ENCODE data around the gene HTR1B. TPM values are rescaled to one million over a fixed set of nuclear protein-coding genes. Genes with fewer than 3 reads are reported as not detected.

The HTR1B gene
- total RNA-seq, 1 experiment from 2014 or later, result not detected

DNA sequence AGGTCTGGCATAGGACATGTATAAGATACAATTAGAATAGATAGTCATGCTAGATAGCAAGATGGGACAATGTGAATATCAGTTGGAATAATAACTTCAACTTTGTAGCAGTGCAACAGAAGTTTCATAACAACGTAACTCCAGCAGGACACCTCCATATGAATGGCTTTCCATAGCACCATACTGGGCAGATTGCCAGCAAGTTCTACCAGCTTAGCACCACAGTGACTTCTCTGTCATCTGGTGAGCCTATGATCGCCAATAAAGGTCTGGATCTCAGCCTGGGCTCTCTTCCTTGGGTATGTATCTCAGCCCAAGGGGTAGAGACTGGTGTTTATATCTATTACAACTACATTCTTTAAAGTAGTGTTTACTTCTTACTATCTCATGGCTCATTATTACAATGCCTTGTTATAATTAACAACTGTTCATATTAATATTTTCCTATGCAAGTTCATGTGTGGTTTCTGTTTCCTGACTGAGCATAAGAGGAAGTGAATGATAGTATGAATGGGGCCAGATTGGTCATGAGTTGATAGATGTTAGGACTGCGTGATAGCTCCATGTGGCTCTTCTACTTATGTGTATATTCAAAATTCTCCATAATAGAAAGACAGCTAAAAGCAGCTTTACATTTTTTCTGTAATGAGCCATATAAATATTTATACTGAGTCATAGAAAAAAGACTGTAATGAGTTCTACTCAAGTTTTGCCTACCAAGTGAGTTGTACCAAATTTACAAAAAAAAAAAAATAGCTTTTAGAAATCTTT, 22.9 kb downstream of the HTR1B start:
- Mint-ChIP-seq H3K27ac (ENCODE audit: unreplicated experiment) (no peak overlapping the region), H3K9me3 (ENCODE audit: low read depth, unreplicated experiment) (peaks cover 2% of the 10 kb centered on the region), H3K4me1 (ENCODE audit: low read depth, unreplicated experiment) (no peaks in the 10 kb centered on the region), H3K27me3 (ENCODE audit: unreplicated experiment) (no peaks in the 10 kb centered on the region), H3K4me3 (ENCODE audit: low read depth, unreplicated experiment) (no peak overlapping the region), H3K36me3 (ENCODE audit: insufficient read depth, unreplicated experiment) (no peaks in the 10 kb centered on the region)
- intact Hi-C loops (cut with micrococcal nuclease; ENCODE audit: unreplicated experiment), result no loop called here
- CTCF ChIA-PET, result interaction anchor here (0.7 kb wide), 2 partner anchors 436 to 1233 kb away, joined by 3 to 4 read pairs; no protein-coding TSS in a partner anchor
- TF ChIP-seq, protein P1, sequence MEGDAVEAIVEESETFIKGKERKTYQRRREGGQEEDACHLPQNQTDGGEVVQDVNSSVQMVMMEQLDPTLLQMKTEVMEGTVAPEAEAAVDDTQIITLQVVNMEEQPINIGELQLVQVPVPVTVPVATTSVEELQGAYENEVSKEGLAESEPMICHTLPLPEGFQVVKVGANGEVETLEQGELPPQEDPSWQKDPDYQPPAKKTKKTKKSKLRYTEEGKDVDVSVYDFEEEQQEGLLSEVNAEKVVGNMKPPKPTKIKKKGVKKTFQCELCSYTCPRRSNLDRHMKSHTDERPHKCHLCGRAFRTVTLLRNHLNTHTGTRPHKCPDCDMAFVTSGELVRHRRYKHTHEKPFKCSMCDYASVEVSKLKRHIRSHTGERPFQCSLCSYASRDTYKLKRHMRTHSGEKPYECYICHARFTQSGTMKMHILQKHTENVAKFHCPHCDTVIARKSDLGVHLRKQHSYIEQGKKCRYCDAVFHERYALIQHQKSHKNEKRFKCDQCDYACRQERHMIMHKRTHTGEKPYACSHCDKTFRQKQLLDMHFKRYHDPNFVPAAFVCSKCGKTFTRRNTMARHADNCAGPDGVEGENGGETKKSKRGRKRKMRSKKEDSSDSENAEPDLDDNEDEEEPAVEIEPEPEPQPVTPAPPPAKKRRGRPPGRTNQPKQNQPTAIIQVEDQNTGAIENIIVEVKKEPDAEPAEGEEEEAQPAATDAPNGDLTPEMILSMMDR (IDR thresholded peaks at IDR 0.05; ENCODE audit: unreplicated experiment), result no peak
- DNase-seq, result no peak
- BruUV-seq (replicated peaks), result no TSS peak

DNA sequence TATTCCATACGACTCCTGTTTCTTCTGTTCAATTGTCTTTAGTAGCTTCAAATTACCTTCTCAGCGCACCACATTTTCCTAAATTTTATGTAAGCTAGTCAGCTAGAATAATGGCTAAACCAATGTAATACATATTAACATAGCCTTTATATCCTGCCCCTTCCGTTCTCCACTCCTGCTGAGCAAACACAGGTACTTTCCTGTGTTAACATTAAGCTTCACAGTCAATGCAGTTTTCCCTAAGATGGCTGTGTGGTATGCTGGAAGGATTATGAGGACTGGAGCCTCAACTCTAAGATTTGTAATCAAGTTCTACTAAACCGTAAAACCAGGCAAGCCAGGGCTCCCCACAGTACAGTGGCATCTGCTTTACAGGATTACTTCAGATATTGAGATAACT, 29.4 kb downstream of the HTR1B start:
- intact Hi-C loops (cut with micrococcal nuclease; ENCODE audit: unreplicated experiment), result no loop called here
- Mint-ChIP-seq H3K4me1 (ENCODE audit: low read depth, unreplicated experiment) (no peaks in the 10 kb centered on the region), H3K4me3 (ENCODE audit: low read depth, unreplicated experiment) (no peak overlapping the region), H3K36me3 (ENCODE audit: insufficient read depth, unreplicated experiment) (no peaks in the 10 kb centered on the region), H3K27ac (ENCODE audit: unreplicated experiment) (no peak overlapping the region), H3K9me3 (ENCODE audit: low read depth, unreplicated experiment) (peaks cover 4% of the 10 kb centered on the region), H3K27me3 (ENCODE audit: unreplicated experiment) (no peaks in the 10 kb centered on the region)
- DNase-seq, result no peak
- no TSS peak for BruUV-seq (replicated peaks)
- TF ChIP-seq, protein P1 (IDR thresholded peaks at IDR 0.05; ENCODE audit: unreplicated experiment), result no peak
- CTCF ChIA-PET, result no interaction called here

DNA sequence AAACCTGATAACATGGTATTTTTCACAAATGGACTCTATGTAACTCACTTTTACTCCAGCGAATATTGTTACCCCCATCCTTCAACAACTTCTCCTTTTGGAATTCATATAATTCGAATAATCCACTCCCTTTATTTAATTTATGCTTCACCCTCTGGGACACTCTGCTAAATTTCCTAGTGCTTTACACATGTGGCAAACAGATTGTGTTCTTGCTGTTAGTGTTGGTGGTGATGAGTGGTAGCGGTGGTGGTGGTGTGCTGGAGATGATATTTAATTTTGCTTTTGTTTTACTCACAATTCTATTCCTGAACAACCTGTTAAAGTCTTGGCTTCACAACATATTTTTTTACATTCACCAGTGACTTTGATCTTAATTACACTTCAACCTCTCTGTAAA, 32.8 kb downstream of the HTR1B start:
- Mint-ChIP-seq H3K9me3 (ENCODE audit: low read depth, unreplicated experiment) (peaks cover 5% of the 10 kb centered on the region), H3K4me1 (ENCODE audit: low read depth, unreplicated experiment) (no peaks in the 10 kb centered on the region), H3K27ac (ENCODE audit: unreplicated experiment) (no peak overlapping the region), H3K4me3 (ENCODE audit: low read depth, unreplicated experiment) (no peak overlapping the region), H3K36me3 (ENCODE audit: insufficient read depth, unreplicated experiment) (no peaks in the 10 kb centered on the region), H3K27me3 (ENCODE audit: unreplicated experiment) (no peaks in the 10 kb centered on the region)
- TF ChIP-seq, protein P1 (IDR thresholded peaks at IDR 0.05; ENCODE audit: unreplicated experiment), result no peak
- no TSS peak for BruUV-seq (replicated peaks)
- CTCF ChIA-PET, result no interaction called here
- DNase-seq, result no peak
- intact Hi-C loops (cut with micrococcal nuclease; ENCODE audit: unreplicated experiment), result no loop called here

DNA sequence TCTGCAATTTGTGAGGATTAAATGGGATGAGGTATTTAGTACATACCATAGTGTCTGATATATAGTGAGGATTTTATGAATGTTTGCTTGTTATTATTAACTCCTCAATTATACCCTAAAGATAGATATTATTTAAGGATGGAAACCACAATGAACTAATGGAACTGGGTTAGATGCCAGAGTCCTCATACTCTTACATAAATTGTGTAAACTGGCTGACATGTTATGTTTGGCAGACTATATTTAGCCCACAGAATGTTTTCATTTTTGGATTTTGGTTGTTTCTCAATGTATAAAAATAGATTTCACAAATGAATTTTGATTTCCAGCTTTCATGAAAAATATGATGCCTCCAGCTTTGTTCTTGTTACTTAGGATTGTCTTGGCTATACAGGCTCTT, 37.6 kb downstream of the HTR1B start:
- intact Hi-C loops (cut with micrococcal nuclease; ENCODE audit: unreplicated experiment), result no loop called here
- no peaks in the 10 kb centered on the region for H3K27me3 Mint-ChIP-seq (ENCODE audit: unreplicated experiment)
- H3K36me3 Mint-ChIP-seq (ENCODE audit: insufficient read depth, unreplicated experiment), result no peaks in the 10 kb centered on the region
- DNase-seq, result no peak
- H3K27ac Mint-ChIP-seq (ENCODE audit: unreplicated experiment), result no peak overlapping the region
- no peaks in the 10 kb centered on the region for H3K4me1 Mint-ChIP-seq (ENCODE audit: low read depth, unreplicated experiment)
- TF ChIP-seq, protein P1 (IDR thresholded peaks at IDR 0.05; ENCODE audit: unreplicated experiment), result no peak
- CTCF ChIA-PET, result no interaction called here
- no TSS peak for BruUV-seq (replicated peaks)
- H3K9me3 Mint-ChIP-seq (ENCODE audit: low read depth, unreplicated experiment), result peaks cover 2% of the 10 kb centered on the region
- no peak overlapping the region for H3K4me3 Mint-ChIP-seq (ENCODE audit: low read depth, unreplicated experiment)
